ENCODE measurements around the gene HLA-DPB1. TPM values are rescaled to one million over a fixed set of nuclear protein-coding genes. Genes with fewer than 3 reads are reported as not detected.
"Not testable (repeated sequence)": the region's sequence is repeated elsewhere in the genome, so short reads cannot be mapped to it uniquely, and the experiment has no call there.

Gene HLA-DPB1
- 32.8 TPM for total RNA-seq
- long read RNA-seq, transcript HLA-DPB1-211 (6 exons, 1,560 nt): major isoform, 11 of 30 reads
- long read RNA-seq, partial matches to known transcripts: 7 of 30 reads
- long read RNA-seq, other reads (novel, unspliced or antisense): 12 of 30 reads

GRCh38 chr6:33075568-33076405, at the start of gene HLA-DPB1:
HLA-DPB1 (plus strand) TSS chr6:33075990; CDS start chr6:33076042, 52 bp downstream.
- no peak for DNase-seq (ENCODE audit: low spot score)
- intact Hi-C loops (cut with DNase I): no loop called here

GRCh38 chr6:33028220-33028849, 47.5 kb upstream of the HLA-DPB1 start:
- no peak for DNase-seq (ENCODE audit: low spot score)
- intact Hi-C loops (cut with DNase I): no loop called here

GRCh38 chr6:33029328-33030184, 46.2 kb upstream of the HLA-DPB1 start:
- DNase-seq (ENCODE audit: low spot score): no peak
- intact Hi-C loops (cut with DNase I): no loop called here

GRCh38 chr6:33030245-33030644, 45.5 kb upstream of the HLA-DPB1 start:
- no peak for DNase-seq (ENCODE audit: low spot score)
- intact Hi-C loops (cut with DNase I): no loop called here

GRCh38 chr6:33034554-33034953, 41.2 kb upstream of the HLA-DPB1 start:
- intact Hi-C loops (cut with DNase I): no loop called here
- no peak for DNase-seq (ENCODE audit: low spot score)

- DNase-seq (ENCODE audit: low spot score): no peak
- intact Hi-C loops (cut with DNase I): no loop called here
Observed at GRCh38 chr6:33036535-33036934, 39.3 kb upstream of the HLA-DPB1 start.

- intact Hi-C loops (cut with DNase I): no loop called here
- no peak for DNase-seq (ENCODE audit: low spot score)
Observed at GRCh38 chr6:33040157-33040556, 35.6 kb upstream of the HLA-DPB1 start.

GRCh38 chr6:33049323-33050013, 26.3 kb upstream of the HLA-DPB1 start:
- DNase-seq (ENCODE audit: low spot score): no peak
- intact Hi-C loops (cut with DNase I): no loop called here

- intact Hi-C loops (cut with DNase I): no loop called here
Observed at GRCh38 chr6:33050014-33050810, 25.6 kb upstream of the HLA-DPB1 start.

GRCh38 chr6:33052627-33053026, 23.2 kb upstream of the HLA-DPB1 start:
- DNase-seq (ENCODE audit: low spot score): no peak
- intact Hi-C loops (cut with DNase I): no loop called here

More at GRCh38 chr6:33050014-33050810, 25.6 kb upstream of the HLA-DPB1 start:
- DNase-seq (ENCODE audit: low spot score): no peak

GRCh38 chr6:33053230-33053629, 22.6 kb upstream of the HLA-DPB1 start:
- intact Hi-C loops (cut with DNase I): no loop called here
- DNase-seq (ENCODE audit: low spot score): no peak

GRCh38 chr6:33057222-33058150, 18.3 kb upstream of the HLA-DPB1 start:
- DNase-seq (ENCODE audit: low spot score): no peak
- intact Hi-C loops (cut with DNase I): no loop called here

GRCh38 chr6:33061987-33062386, 13.8 kb upstream of the HLA-DPB1 start:
- intact Hi-C loops (cut with DNase I): no loop called here
- DNase-seq (ENCODE audit: low spot score): no peak

- DNase-seq (ENCODE audit: low spot score): not testable (repeated sequence)
Observed at GRCh38 chr6:33063435-33063834, 12.4 kb upstream of the HLA-DPB1 start.

GRCh38 chr6:33064723-33065122, 11.1 kb upstream of the HLA-DPB1 start:
- no peak for DNase-seq (ENCODE audit: low spot score)
- intact Hi-C loops (cut with DNase I): no loop called here

More at GRCh38 chr6:33063435-33063834, 12.4 kb upstream of the HLA-DPB1 start:
- intact Hi-C loops (cut with DNase I): not testable (repeated sequence)

GRCh38 chr6:33065312-33065711, 10.5 kb upstream of the HLA-DPB1 start:
- no peak for DNase-seq (ENCODE audit: low spot score)
- intact Hi-C loops (cut with DNase I): no loop called here

- no peak for DNase-seq (ENCODE audit: low spot score)
- intact Hi-C loops (cut with DNase I): no loop called here
Observed at GRCh38 chr6:33066917-33067521, 8.8 kb upstream of the HLA-DPB1 start.

All from cardiac septum (tissue), 1 donor.